PFSK-1 (cell line): ENCODE results near the gene HIVEP1.

Experiments
- FOXP2 ChIP-seq: optimal IDR thresholded peaks from 2 replicates; pipeline ENCODE3; 2011; ENCODE audit warnings: borderline replicate concordance, control low read depth, inconsistent platforms; ENCODE audit not compliant: insufficient read depth; ENCODE audit errors: extremely low read length, extremely low read depth
- POLR2AphosphoS5 ChIP-seq: IDR thresholded peaks from 2 replicates; pipeline ENCODE4 v1.6.1; 2012; ENCODE audit warnings: low read depth, mild to moderate bottlenecking, control low read depth, low read length, moderate library complexity
- REST ChIP-seq, 2 experiments: IDR thresholded peaks; 2 replicates each; pipeline versions ENCODE4 v1.6.1 to v1.8.0; 2011 to 2012; ENCODE audit warnings: low read depth in 2 of 2, low read length in 2 of 2, control low read depth in 1 of 2, inconsistent platforms in 1 of 2, mild to moderate bottlenecking in 1 of 2, moderate library complexity in 1 of 2; ENCODE audit not compliant: insufficient read depth in 1 of 2
- SIN3A ChIP-seq: IDR thresholded peaks from 2 replicates; pipeline ENCODE4 v1.6.1; 2012; ENCODE audit warnings: mild to moderate bottlenecking, low read length, moderate library complexity, borderline replicate concordance; ENCODE audit not compliant: insufficient read depth
- TAF1 ChIP-seq: IDR thresholded peaks from 2 replicates; pipeline ENCODE4 v1.6.1; 2012; ENCODE audit warnings: low read length, control low read depth, borderline replicate concordance; ENCODE audit not compliant: insufficient read depth

HIVEP1 gene

GRCh38 chr6:11973238-11973637, 38.9 kb upstream of the HIVEP1 start:
- no peak for TF ChIP-seq SIN3A
- no peak for TF ChIP-seq REST (IDR thresholded peaks at IDR 0.05; ENCODE audit: insufficient read depth in 1 of 2, low read depth in 2 of 2, low read length in 2 of 2)
- TF ChIP-seq POLR2AphosphoS5: no peak
- TF ChIP-seq TAF1: no peak
- TF ChIP-seq FOXP2: no peak

- no peak for TF ChIP-seq TAF1
- TF ChIP-seq REST (IDR thresholded peaks at IDR 0.05; ENCODE audit: insufficient read depth in 1 of 2, low read depth in 2 of 2, low read length in 2 of 2): no peak
- TF ChIP-seq POLR2AphosphoS5: no peak
- TF ChIP-seq FOXP2: no peak
- no peak for TF ChIP-seq SIN3A
These were observed 38.0 kb upstream of the HIVEP1 start for GRCh38 chr6:11974089-11974488.

- TF ChIP-seq FOXP2 (no peak), TAF1 (no peak), REST (IDR thresholded peaks at IDR 0.05; ENCODE audit: insufficient read depth in 1 of 2, low read depth in 2 of 2, low read length in 2 of 2) (no peak), POLR2AphosphoS5 (no peak), SIN3A (no peak)
These were observed 36.6 kb upstream of the HIVEP1 start for GRCh38 chr6:11975353-11975977.

- TF ChIP-seq REST (IDR thresholded peaks at IDR 0.05; ENCODE audit: insufficient read depth in 1 of 2, low read depth in 2 of 2, low read length in 2 of 2): no peak
These were observed 35.6 kb upstream of the HIVEP1 start for GRCh38 chr6:11976489-11976888.

- TF ChIP-seq SIN3A (no peak), POLR2AphosphoS5 (no peak), TAF1 (no peak), REST (IDR thresholded peaks at IDR 0.05; ENCODE audit: insufficient read depth in 1 of 2, low read depth in 2 of 2, low read length in 2 of 2) (no peak), FOXP2 (no peak)
These were observed 34.9 kb upstream of the HIVEP1 start for GRCh38 chr6:11977193-11977592.
